Measurements from ENCODE around the gene DOCK11. TPM values are rescaled to one million over a fixed set of nuclear protein-coding genes. Genes with fewer than 3 reads are reported as not detected.
A peak's percentile ranks its signal among the peaks of the same experiment; 100 is the strongest.
"Not testable (repeated sequence)": the region's sequence is repeated elsewhere in the genome, so short reads cannot be mapped to it uniquely, and the experiment has no call there.

DOCK11 gene
- total RNA-seq, 1 donor from 2014 or later = 22.1 TPM

DNA sequence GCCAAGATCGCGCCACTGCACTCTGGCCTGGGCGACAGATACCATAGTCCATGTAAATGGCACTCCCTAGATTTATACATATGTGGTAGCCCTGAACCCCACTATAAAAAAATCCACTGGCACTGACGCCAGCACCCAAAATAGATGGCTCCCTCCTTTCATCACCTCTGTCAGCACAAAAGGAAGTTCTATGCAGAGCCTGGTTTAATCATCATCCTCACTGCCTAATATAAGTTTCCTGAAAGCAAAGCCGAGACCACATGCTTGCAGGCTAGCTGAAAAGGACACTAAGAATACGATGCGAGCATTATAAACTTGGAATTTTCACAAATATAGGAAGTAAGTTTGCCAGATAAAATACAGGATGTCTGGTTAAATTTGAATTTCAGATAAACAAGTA lies 27.5 kb upstream of the DOCK11 start:
- Mint-ChIP-seq H3K27me3 (ENCODE audit: low read depth) (no peaks in the 10 kb centered on the region), H3K4me1 (ENCODE audit: low read depth) (no peaks in the 10 kb centered on the region), H3K9me3 (ENCODE audit: low read depth) (peaks cover 7% of the 10 kb centered on the region), H3K36me3 (ENCODE audit: low read depth) (no peaks in the 10 kb centered on the region), H3K4me3 (ENCODE audit: unreplicated experiment) (no peak overlapping the region), H3K27ac (ENCODE audit: unreplicated experiment) (no peak overlapping the region)
- no peak for DNase-seq (ENCODE audit: low spot score)
- no peak for TF ChIP-seq CTCF (IDR thresholded peaks at IDR 0.05)

- not testable (repeated sequence) for DNase-seq (ENCODE audit: low spot score); H3K27ac Mint-ChIP-seq (ENCODE audit: unreplicated experiment); H3K9me3 Mint-ChIP-seq (ENCODE audit: low read depth); H3K4me3 Mint-ChIP-seq (ENCODE audit: unreplicated experiment); H3K4me1 Mint-ChIP-seq (ENCODE audit: low read depth); H3K36me3 Mint-ChIP-seq (ENCODE audit: low read depth); H3K27me3 Mint-ChIP-seq (ENCODE audit: low read depth)
Observed at GRCh38 chrX:118470721-118471347, 24.8 kb upstream of the DOCK11 start.

GRCh38 chrX:118474586-118474985 lies 21.0 kb upstream of the DOCK11 start:
- H3K9me3 Mint-ChIP-seq (ENCODE audit: low read depth) = peaks cover 4% of the 10 kb centered on the region
- no peak overlapping the region for H3K27ac Mint-ChIP-seq (ENCODE audit: unreplicated experiment)
- no peaks in the 10 kb centered on the region for H3K36me3 Mint-ChIP-seq (ENCODE audit: low read depth)
- H3K4me3 Mint-ChIP-seq (ENCODE audit: unreplicated experiment) = no peak overlapping the region
- TF ChIP-seq CTCF (IDR thresholded peaks at IDR 0.05) = no peak
- DNase-seq (ENCODE audit: low spot score) = no peak
- H3K27me3 Mint-ChIP-seq (ENCODE audit: low read depth) = no peaks in the 10 kb centered on the region
- peaks cover 5% of the 10 kb centered on the region for H3K4me1 Mint-ChIP-seq (ENCODE audit: low read depth)

DNA sequence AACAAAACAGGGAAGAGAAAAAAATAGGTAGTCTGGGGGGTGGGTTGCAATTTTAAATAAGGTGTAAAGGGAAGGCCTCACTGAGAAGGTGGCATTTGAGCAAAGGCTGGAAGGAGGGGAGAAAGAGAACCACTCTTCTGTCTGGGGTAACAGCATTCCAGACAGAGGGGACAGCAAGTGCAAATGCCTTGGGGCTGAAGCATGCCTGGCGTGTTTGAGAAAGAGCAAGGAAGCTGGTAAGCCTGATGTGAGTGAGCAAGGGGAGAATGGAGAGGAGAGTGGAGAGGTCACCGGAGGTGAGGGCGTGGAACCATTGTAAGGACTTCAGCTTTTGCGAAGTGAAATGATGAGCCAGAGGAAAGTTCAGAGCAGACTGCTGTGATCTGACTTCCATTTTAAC lies 19.7 kb upstream of the DOCK11 start:
- no peaks in the 10 kb centered on the region for H3K27me3 Mint-ChIP-seq (ENCODE audit: low read depth)
- no peaks in the 10 kb centered on the region for H3K36me3 Mint-ChIP-seq (ENCODE audit: low read depth)
- H3K4me3 Mint-ChIP-seq (ENCODE audit: unreplicated experiment) = no peak overlapping the region
- TF ChIP-seq CTCF (IDR thresholded peaks at IDR 0.05) = no peak
- H3K9me3 Mint-ChIP-seq (ENCODE audit: low read depth) = peaks cover 7% of the 10 kb centered on the region
- H3K27ac Mint-ChIP-seq (ENCODE audit: unreplicated experiment) = peak overlapping the region; percentile 10
- DNase-seq (ENCODE audit: low spot score) = no peak
- peaks cover 5% of the 10 kb centered on the region for H3K4me1 Mint-ChIP-seq (ENCODE audit: low read depth)

GRCh38 chrX:118480172-118480571 lies 15.4 kb upstream of the DOCK11 start:
- Mint-ChIP-seq H3K36me3 (ENCODE audit: low read depth) (no peaks in the 10 kb centered on the region), H3K4me1 (ENCODE audit: low read depth) (peaks cover 10% of the 10 kb centered on the region), H3K27me3 (ENCODE audit: low read depth) (no peaks in the 10 kb centered on the region), H3K9me3 (ENCODE audit: low read depth) (peaks cover 3% of the 10 kb centered on the region), H3K4me3 (ENCODE audit: unreplicated experiment) (no peak overlapping the region), H3K27ac (ENCODE audit: unreplicated experiment) (no peak overlapping the region)
- no peak for DNase-seq (ENCODE audit: low spot score)
- TF ChIP-seq CTCF (IDR thresholded peaks at IDR 0.05) = no peak

- not testable (repeated sequence) for H3K36me3 Mint-ChIP-seq (ENCODE audit: low read depth); H3K4me3 Mint-ChIP-seq (ENCODE audit: unreplicated experiment); H3K9me3 Mint-ChIP-seq (ENCODE audit: low read depth); H3K4me1 Mint-ChIP-seq (ENCODE audit: low read depth); H3K27ac Mint-ChIP-seq (ENCODE audit: unreplicated experiment); H3K27me3 Mint-ChIP-seq (ENCODE audit: low read depth); DNase-seq (ENCODE audit: low spot score)
Observed at GRCh38 chrX:118482384-118482783, 13.2 kb upstream of the DOCK11 start.
